ENCODE results near the gene MGAT5B.
A peak's percentile ranks its signal among the peaks of the same experiment; 100 is the strongest.

Gene MGAT5B

DNA sequence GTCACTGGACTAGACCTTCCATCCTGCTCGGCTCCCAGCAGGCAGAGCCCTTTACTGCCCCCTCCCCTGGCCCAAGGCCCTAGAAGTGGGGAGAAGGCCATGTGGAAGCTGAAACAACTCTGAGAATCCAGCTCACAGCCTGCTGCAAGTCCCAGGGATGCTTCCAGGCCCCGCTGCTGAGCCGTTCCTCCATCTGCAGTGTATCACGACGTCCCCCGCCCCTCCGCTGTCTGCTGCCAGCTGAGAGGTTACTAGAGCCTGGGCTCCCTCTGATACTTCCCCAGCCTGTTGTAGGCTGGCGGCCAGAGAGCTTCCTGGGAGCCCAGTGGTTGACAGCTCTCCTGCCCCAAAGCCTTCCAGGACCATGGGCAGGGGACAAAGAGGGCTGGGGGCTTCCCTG is 118.2 kb downstream of the MGAT5B start:
- no peak for DNase-seq

GRCh38 chr17:76987486-76988093 is 119.4 kb downstream of the MGAT5B start:
- DNase-seq: no peak

DNA sequence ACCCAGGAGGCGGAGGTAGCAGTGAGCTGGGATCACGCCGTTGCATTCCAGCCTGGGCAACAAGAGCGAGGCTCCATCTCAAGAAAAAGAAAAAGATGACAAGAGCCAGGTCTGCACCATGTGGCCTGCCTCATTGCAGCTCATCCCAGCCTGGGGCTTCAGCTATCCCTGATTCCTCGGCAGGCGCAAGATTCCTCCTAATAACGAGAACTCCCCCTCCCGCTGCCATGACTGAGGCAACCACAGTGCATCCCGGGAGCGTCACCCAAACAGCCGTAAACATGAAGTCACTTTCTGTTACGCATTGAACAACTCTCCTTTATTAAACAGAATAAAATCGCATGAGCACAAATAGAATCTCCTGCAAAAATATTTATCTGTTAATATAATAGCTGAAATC is 120.6 kb downstream of the MGAT5B start:
- no peak for DNase-seq

GRCh38 chr17:76989519-76989918 is 121.3 kb downstream of the MGAT5B start:
- no peak for DNase-seq

DNA sequence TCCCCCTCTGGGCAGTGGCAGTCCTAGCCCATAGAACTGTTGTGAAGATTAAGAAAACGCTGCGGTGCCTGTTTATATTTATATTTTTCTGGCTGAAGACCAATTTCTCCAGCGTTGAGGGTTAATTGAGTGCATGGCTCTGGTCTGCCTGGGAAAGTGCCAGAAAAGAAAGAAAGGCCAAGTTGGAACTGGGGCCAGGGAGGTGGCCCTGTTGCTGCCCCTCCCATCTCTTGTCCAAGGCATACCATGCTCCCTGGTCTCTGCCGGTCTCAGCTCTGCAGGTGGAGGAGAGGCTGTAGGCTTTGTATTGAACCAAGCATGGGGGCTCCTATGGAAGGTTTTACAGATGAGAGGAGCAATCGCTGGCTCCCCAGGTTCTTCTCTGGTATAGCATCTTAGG is 124.7 kb downstream of the MGAT5B start:
- no peak for DNase-seq

- DNase-seq: no peak
Measured at GRCh38 chr17:76993651-76994050, 125.4 kb downstream of the MGAT5B start.

- no peak for DNase-seq
Measured at GRCh38 chr17:76994237-76994637, 126.0 kb downstream of the MGAT5B start.

- no peak for DNase-seq
Measured at GRCh38 chr17:76995387-76996105, 127.3 kb downstream of the MGAT5B start.

GRCh38 chr17:76996741-76997694 is 128.8 kb downstream of the MGAT5B start:
- DNase-seq: peak; percentile 8

GRCh38 chr17:76997981-76998531 is 129.9 kb downstream of the MGAT5B start:
- DNase-seq: peak; percentile 81

DNA sequence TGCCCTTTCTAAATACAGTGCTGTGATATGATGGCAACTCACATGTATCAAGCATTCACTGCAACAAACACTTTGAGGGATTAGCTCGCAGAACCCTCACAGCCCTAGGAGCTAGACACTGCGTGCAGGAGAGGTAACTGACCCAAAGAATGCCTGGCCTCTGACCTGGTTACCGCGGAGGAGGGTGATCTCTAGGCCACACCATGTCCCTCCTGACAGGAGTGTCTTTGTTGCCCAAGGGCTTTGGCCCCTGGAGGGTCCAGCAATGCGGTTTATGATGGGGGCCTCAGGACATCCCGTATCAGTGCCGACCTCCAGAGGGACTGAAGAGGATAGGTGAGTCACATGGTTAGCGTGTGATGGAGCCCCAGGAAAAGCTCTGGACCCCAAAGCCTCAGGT is 130.6 kb downstream of the MGAT5B start:
- no peak for DNase-seq

All from activated CD4-positive, alpha-beta T cell treated with anti-CD3 and anti-CD28 coated beads, Interleukin-2, amount 50 U/mL, for 16 hours (primary cell).